ENCODE data around the gene DNAJB4.
"Not testable (repeated sequence)": the region's sequence is repeated elsewhere in the genome, so short reads cannot be mapped to it uniquely, and the experiment has no call there.

The DNAJB4 gene

GRCh38 chr1:77976433-77977076 is 28.2 kb upstream of the DNAJB4 start:
- peak overlapping the region; percentile 99 for H3K9ac ChIP-seq (ENCODE audit: low read depth, low read length)
- H3K36me3 ChIP-seq (ENCODE audit: insufficient read depth, low read length), result peaks cover 37% of the 10 kb centered on the region
- peaks cover 33% of the 10 kb centered on the region for H3K4me1 ChIP-seq (ENCODE audit: insufficient read depth, low read length)
- 43% methylated on average over 13 of the region's 13 CpGs for WGBS
- H3K4me3 ChIP-seq (ENCODE audit: low read length), result peak overlapping the region; percentile 89
- H3K9me3 ChIP-seq (ENCODE audit: insufficient read depth, low read depth, low read length), result no peaks in the 10 kb centered on the region
- no peaks in the 10 kb centered on the region for H3K27me3 ChIP-seq (ENCODE audit: insufficient read depth, low read length)
- no peak overlapping the region for H3K27ac ChIP-seq (ENCODE audit: low read depth, low read length)

- WGBS, result under 1% methylated on average over 5 of the region's 5 CpGs
- peaks cover 32% of the 10 kb centered on the region for H3K36me3 ChIP-seq (ENCODE audit: insufficient read depth, low read length)
Measured at GRCh38 chr1:77977989-77978292, 26.8 kb upstream of the DNAJB4 start.

GRCh38 chr1:77978293-77978968 is 26.3 kb upstream of the DNAJB4 start:
- H3K36me3 ChIP-seq (ENCODE audit: insufficient read depth, low read length), result peaks cover 32% of the 10 kb centered on the region
- H3K4me1 ChIP-seq (ENCODE audit: insufficient read depth, low read length), result peaks cover 34% of the 10 kb centered on the region
- under 1% methylated on average over 29 of the region's 34 CpGs for WGBS

More at GRCh38 chr1:77977989-77978292, 26.8 kb upstream of the DNAJB4 start:
- H3K9ac ChIP-seq (ENCODE audit: low read depth, low read length), result peak overlapping the region; percentile 99
- peak overlapping the region; percentile 89 for H3K4me3 ChIP-seq (ENCODE audit: low read length)
- H3K27me3 ChIP-seq (ENCODE audit: insufficient read depth, low read length), result no peaks in the 10 kb centered on the region
- no peaks in the 10 kb centered on the region for H3K9me3 ChIP-seq (ENCODE audit: insufficient read depth, low read depth, low read length)
- peak overlapping the region; percentile 97; the same call in 1 of the 2 replicates for H3K27ac ChIP-seq (ENCODE audit: low read depth, low read length)
- H3K4me1 ChIP-seq (ENCODE audit: insufficient read depth, low read length), result peaks cover 35% of the 10 kb centered on the region

GRCh38 chr1:77978969-77979876 is 25.5 kb upstream of the DNAJB4 start, which contains the start of gene FUBP1:
Gene FUBP1, minus strand, starts transcription at chr1:77979072. Its CDS starts 68 bp downstream, at chr1:77979004.
- no peaks in the 10 kb centered on the region for H3K9me3 ChIP-seq (ENCODE audit: insufficient read depth, low read depth, low read length)
- under 1% methylated on average over 56 of the region's 57 CpGs for WGBS
- H3K27ac ChIP-seq (ENCODE audit: low read depth, low read length), result peak within 1 kb of the TSS; percentile 97
- H3K4me1 ChIP-seq (ENCODE audit: insufficient read depth, low read length), result peaks cover 39% of the 10 kb centered on the region
- no peaks in the 10 kb centered on the region for H3K27me3 ChIP-seq (ENCODE audit: insufficient read depth, low read length)
- H3K9ac ChIP-seq (ENCODE audit: low read depth, low read length), result peak within 1 kb of the TSS; percentile 99
- H3K36me3 ChIP-seq (ENCODE audit: insufficient read depth, low read length), result peaks cover 36% of the 10 kb centered on the region
- peak within 1 kb of the TSS; percentile 89 for H3K4me3 ChIP-seq (ENCODE audit: low read length)

More at GRCh38 chr1:77978293-77978968, 26.3 kb upstream of the DNAJB4 start:
- Histone ChIP-seq H3K9me3 (ENCODE audit: insufficient read depth, low read depth, low read length) (no peaks in the 10 kb centered on the region), H3K27ac (ENCODE audit: low read depth, low read length) (peak overlapping the region; percentile 97), H3K9ac (ENCODE audit: low read depth, low read length) (peak overlapping the region; percentile 99), H3K4me3 (ENCODE audit: low read length) (peak overlapping the region; percentile 89), H3K27me3 (ENCODE audit: insufficient read depth, low read length) (no peaks in the 10 kb centered on the region)

GRCh38 chr1:77983352-77983996 is 21.3 kb upstream of the DNAJB4 start:
- H3K36me3 ChIP-seq (ENCODE audit: insufficient read depth, low read length); H3K27ac ChIP-seq (ENCODE audit: low read depth, low read length); H3K4me3 ChIP-seq (ENCODE audit: low read length); H3K27me3 ChIP-seq (ENCODE audit: insufficient read depth, low read length); H3K9ac ChIP-seq (ENCODE audit: low read depth, low read length); H3K9me3 ChIP-seq (ENCODE audit: insufficient read depth, low read depth, low read length): not testable (repeated sequence)
- H3K4me1 ChIP-seq (ENCODE audit: insufficient read depth, low read length), result peaks cover 33% of the 10 kb centered on the region
- 81% methylated on average over 7 of the region's 8 CpGs for WGBS

- H3K27me3 ChIP-seq (ENCODE audit: insufficient read depth, low read length), result no peaks in the 10 kb centered on the region
- no peak overlapping the region for H3K9ac ChIP-seq (ENCODE audit: low read depth, low read length)
- no peak overlapping the region for H3K4me3 ChIP-seq (ENCODE audit: low read length)
- no peak overlapping the region for H3K27ac ChIP-seq (ENCODE audit: low read depth, low read length)
- peaks cover 9% of the 10 kb centered on the region for H3K36me3 ChIP-seq (ENCODE audit: insufficient read depth, low read length)
- H3K4me1 ChIP-seq (ENCODE audit: insufficient read depth, low read length), result peaks cover 33% of the 10 kb centered on the region
- no peaks in the 10 kb centered on the region for H3K9me3 ChIP-seq (ENCODE audit: insufficient read depth, low read depth, low read length)
Measured at GRCh38 chr1:77983997-77984355, 20.8 kb upstream of the DNAJB4 start.

- Histone ChIP-seq H3K9ac (ENCODE audit: low read depth, low read length) (no peak overlapping the region), H3K27me3 (ENCODE audit: insufficient read depth, low read length) (no peaks in the 10 kb centered on the region), H3K36me3 (ENCODE audit: insufficient read depth, low read length) (peaks cover 9% of the 10 kb centered on the region), H3K9me3 (ENCODE audit: insufficient read depth, low read depth, low read length) (no peaks in the 10 kb centered on the region), H3K4me1 (ENCODE audit: insufficient read depth, low read length) (peaks cover 33% of the 10 kb centered on the region), H3K4me3 (ENCODE audit: low read length) (no peak overlapping the region), H3K27ac (ENCODE audit: low read depth, low read length) (no peak overlapping the region)
- WGBS, result 86% methylated on average over 2 of the region's 4 CpGs
Measured at GRCh38 chr1:77984629-77985028, 20.1 kb upstream of the DNAJB4 start.

GRCh38 chr1:77986810-77987209 is 17.9 kb upstream of the DNAJB4 start:
- Histone ChIP-seq H3K36me3 (ENCODE audit: insufficient read depth, low read length) (peaks cover 15% of the 10 kb centered on the region), H3K27ac (ENCODE audit: low read depth, low read length) (no peak overlapping the region), H3K4me1 (ENCODE audit: insufficient read depth, low read length) (peaks cover 28% of the 10 kb centered on the region), H3K4me3 (ENCODE audit: low read length) (no peak overlapping the region), H3K27me3 (ENCODE audit: insufficient read depth, low read length) (no peaks in the 10 kb centered on the region), H3K9ac (ENCODE audit: low read depth, low read length) (no peak overlapping the region), H3K9me3 (ENCODE audit: insufficient read depth, low read depth, low read length) (no peaks in the 10 kb centered on the region)

GRCh38 chr1:77987919-77988318 is 16.8 kb upstream of the DNAJB4 start:
- H3K9me3 ChIP-seq (ENCODE audit: insufficient read depth, low read depth, low read length), result no peaks in the 10 kb centered on the region
- no peaks in the 10 kb centered on the region for H3K27me3 ChIP-seq (ENCODE audit: insufficient read depth, low read length)
- no peak overlapping the region for H3K27ac ChIP-seq (ENCODE audit: low read depth, low read length)
- H3K4me3 ChIP-seq (ENCODE audit: low read length), result no peak overlapping the region
- H3K4me1 ChIP-seq (ENCODE audit: insufficient read depth, low read length), result peaks cover 26% of the 10 kb centered on the region
- H3K9ac ChIP-seq (ENCODE audit: low read depth, low read length), result no peak overlapping the region
- WGBS, result 92% methylated on average over 2 of the region's 2 CpGs
- peaks cover 20% of the 10 kb centered on the region for H3K36me3 ChIP-seq (ENCODE audit: insufficient read depth, low read length)

GRCh38 chr1:77989744-77990143 is 15.0 kb upstream of the DNAJB4 start:
- no peaks in the 10 kb centered on the region for H3K9me3 ChIP-seq (ENCODE audit: insufficient read depth, low read depth, low read length)

More at GRCh38 chr1:77989744-77990143, 15.0 kb upstream of the DNAJB4 start:
- H3K4me1 ChIP-seq (ENCODE audit: insufficient read depth, low read length), result peaks cover 19% of the 10 kb centered on the region
- no peak overlapping the region for H3K9ac ChIP-seq (ENCODE audit: low read depth, low read length)
- peaks cover 27% of the 10 kb centered on the region for H3K36me3 ChIP-seq (ENCODE audit: insufficient read depth, low read length)
- H3K27ac ChIP-seq (ENCODE audit: low read depth, low read length), result no peak overlapping the region
- H3K4me3 ChIP-seq (ENCODE audit: low read length), result no peak overlapping the region
- WGBS, result 100% methylated on average over 2 of the region's 2 CpGs
- H3K27me3 ChIP-seq (ENCODE audit: insufficient read depth, low read length), result no peaks in the 10 kb centered on the region
